ENCODE results near the gene ZFP1.

The ZFP1 gene

GRCh38 chr16:75216127-75216526, 67.8 kb downstream of the ZFP1 start:
- no peak for TF ChIP-seq CTCF (IDR thresholded peaks at IDR 0.05; ENCODE audit: control extremely low read depth, extremely low read depth, low read depth, missing control alignments)
- ChIA-PET CTCF (interaction anchor here (1.0 to 10.0 kb wide), 4 partner anchors 17 to 301 kb away, joined by 3 to 86 read pairs (median 5); no protein-coding TSS in a partner anchor), POLR2A (no interaction called here)
- no peak for DNase-seq (ENCODE audit: extremely low spot score)

- no peak for TF ChIP-seq CTCF (IDR thresholded peaks at IDR 0.05; ENCODE audit: control extremely low read depth, extremely low read depth, low read depth, missing control alignments)
- no peak for DNase-seq (ENCODE audit: extremely low spot score)
- ChIA-PET CTCF (interaction anchor here (1.0 to 10.0 kb wide), 4 partner anchors 17 to 300 kb away, joined by 3 to 86 read pairs (median 4); no protein-coding TSS in a partner anchor), POLR2A (no interaction called here)
Measured at GRCh38 chr16:75216576-75216975, 68.3 kb downstream of the ZFP1 start.

GRCh38 chr16:75217389-75217851, 69.1 kb downstream of the ZFP1 start:
- CTCF ChIA-PET = interaction anchor here (1.4 to 10.0 kb wide), 2 partner anchors 16 to 18 kb away, joined by 3 to 86 read pairs; no protein-coding TSS in a partner anchor
- DNase-seq (ENCODE audit: extremely low spot score) = no peak
- no peak for TF ChIP-seq CTCF (IDR thresholded peaks at IDR 0.05; ENCODE audit: control extremely low read depth, extremely low read depth, low read depth, missing control alignments)
- POLR2A ChIA-PET = no interaction called here

- no peak for TF ChIP-seq CTCF (IDR thresholded peaks at IDR 0.05; ENCODE audit: control extremely low read depth, extremely low read depth, low read depth, missing control alignments)
- CTCF ChIA-PET = interaction anchor here (1.7 to 10.0 kb wide), 2 partner anchors 19 to 167 kb away, joined by 5 to 86 read pairs; no protein-coding TSS in a partner anchor
- POLR2A ChIA-PET = no interaction called here
- DNase-seq (ENCODE audit: extremely low spot score) = peak; percentile 60
Measured at GRCh38 chr16:75218256-75219076, 70.1 kb downstream of the ZFP1 start, which contains the start of gene CTRB1. TSS of gene CTRB1 (plus strand) at chr16:75218988. CDS start at chr16:75219008, 20 bp downstream.

GRCh38 chr16:75219088-75219487, 70.8 kb downstream of the ZFP1 start:
- CTCF ChIA-PET = interaction anchor here (1.7 to 10.0 kb wide), 2 partner anchors 19 to 166 kb away, joined by 5 to 86 read pairs; no protein-coding TSS in a partner anchor
- DNase-seq (ENCODE audit: extremely low spot score) = no peak
- no peak for TF ChIP-seq CTCF (IDR thresholded peaks at IDR 0.05; ENCODE audit: control extremely low read depth, extremely low read depth, low read depth, missing control alignments)
- POLR2A ChIA-PET = no interaction called here

GRCh38 chr16:75219838-75220237, 71.5 kb downstream of the ZFP1 start:
- POLR2A ChIA-PET = no interaction called here
- DNase-seq (ENCODE audit: extremely low spot score) = no peak
- TF ChIP-seq CTCF (IDR thresholded peaks at IDR 0.05; ENCODE audit: control extremely low read depth, extremely low read depth, low read depth, missing control alignments) = no peak
- CTCF ChIA-PET = interaction anchor here (1.4 to 10.0 kb wide), 3 partner anchors 20 to 245 kb away, joined by 4 to 86 read pairs (median 5); no protein-coding TSS in a partner anchor
